ENCODE measurements around the gene FANK1. TPM values are rescaled to one million over a fixed set of nuclear protein-coding genes. Genes with fewer than 3 reads are reported as not detected.

The FANK1 gene
- total and polyA plus RNA-seq, 2 donors (not counting 1 experiment from before 2014, with no cell fraction given): 0.13 TPM; not detected in 1

DNA sequence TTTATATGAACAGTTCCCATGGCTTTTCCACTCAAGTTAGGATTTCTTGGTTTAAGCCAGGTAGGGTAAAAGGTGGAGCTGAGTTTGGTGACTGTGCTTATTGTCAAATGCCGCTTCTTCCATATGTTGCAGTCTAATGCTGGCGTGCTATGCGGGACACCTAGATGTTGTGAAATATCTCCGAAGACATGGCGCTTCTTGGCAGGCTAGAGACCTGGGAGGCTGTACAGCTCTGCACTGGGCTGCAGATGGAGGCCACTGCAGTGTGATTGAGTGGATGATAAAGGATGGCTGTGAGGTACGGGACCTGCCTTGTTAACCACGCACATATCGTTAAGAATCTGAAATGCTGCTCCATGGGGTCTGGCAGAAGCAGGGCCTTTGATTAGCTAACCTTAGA lies 108.4 kb downstream of the FANK1 start:
- CTCF ChIA-PET: interaction anchor here (1.0 kb wide), 1 partner anchor 18 kb away, joined by 3 read pairs; no protein-coding TSS in a partner anchor

DNA sequence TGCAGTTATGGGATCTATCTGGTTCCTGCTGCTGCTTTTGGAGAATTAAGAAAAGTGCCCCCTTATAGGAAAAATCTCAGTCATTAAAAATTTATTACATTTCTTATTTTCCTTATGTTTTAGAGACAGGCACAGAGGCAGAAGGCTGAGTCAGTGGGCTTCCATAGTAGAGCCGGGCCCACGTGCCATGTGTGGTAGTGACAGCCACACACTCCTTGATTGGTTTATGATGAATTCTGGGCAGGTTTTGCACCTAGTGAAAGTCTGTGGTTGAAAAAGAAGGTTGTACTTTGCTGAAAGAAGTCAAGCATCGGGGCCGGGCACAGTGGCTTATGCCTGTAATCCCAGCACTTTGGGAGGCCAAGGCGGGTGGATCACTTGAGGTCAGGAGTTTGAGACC lies 109.9 kb downstream of the FANK1 start:
- Histone ChIP-seq H3K4me1 (ENCODE audit: control insufficient read depth in 2 of 2, insufficient read depth in 2 of 2, low read length in 2 of 2) (no peaks in the 10 kb centered on the region), H4K20me1 (ENCODE audit: control insufficient read depth, insufficient read depth, low read length, poor library complexity, severe bottlenecking) (no peaks in the 10 kb centered on the region), H3K79me2 (ENCODE audit: control insufficient read depth, insufficient read depth, low read length) (no peaks in the 10 kb centered on the region), H3K27me3 (replicated peaks in 1 of 4; ENCODE audit: control extremely low read depth in 1 of 4, control insufficient read depth in 3 of 4, insufficient read depth in 4 of 4, low read length in 3 of 4) (no peaks in the 10 kb centered on the region), H3K4me2 (replicated peaks; ENCODE audit: low read depth, low read length, poor library complexity, severe bottlenecking) (no peak overlapping the region), H3K9ac (ENCODE audit: low read length) (no peak overlapping the region), H3K36me3 (replicated peaks in 1 of 2; ENCODE audit: control extremely low read depth in 1 of 2, control insufficient read depth in 1 of 2, extremely low read depth in 1 of 2, insufficient read depth in 2 of 2, low read length in 1 of 2) (no peaks in the 10 kb centered on the region), H2AFZ (ENCODE audit: insufficient read depth, low read depth, low read length, poor library complexity, severe bottlenecking) (no peak overlapping the region), H3K27ac (ENCODE audit: low read length in 2 of 2) (no peak overlapping the region), H3K9me3 (ENCODE audit: control extremely low read depth in 1 of 3, control insufficient read depth in 2 of 3, insufficient read depth in 1 of 3, low read length in 2 of 3) (peaks cover 0 to 2% (median 0%) of the 10 kb centered on the region in 3 donors), H3K4me3 (ENCODE audit: control extremely low read depth in 1 of 5, extremely low read depth in 1 of 5, insufficient read depth in 1 of 5, low read depth in 2 of 5, low read length in 4 of 5) (no peak overlapping the region)
- Mint-ChIP-seq H3K27me3 (no peaks in the 10 kb centered on the region), H3K4me3 (no peak overlapping the region), H3K4me1 (peaks cover 3% of the 10 kb centered on the region), H3K9me3 (ENCODE audit: insufficient read depth) (no peaks in the 10 kb centered on the region), H3K27ac (no peak overlapping the region)
- no peak for ATAC-seq (ENCODE audit: low read depth)
- ChIA-PET CTCF (no interaction called here), POLR2A (no interaction called here)
- DNase-seq: no peak
- no peak for TF ChIP-seq EZH2 (IDR thresholded peaks at IDR 0.05; ENCODE audit: borderline replicate concordance, insufficient read depth, low read depth, low read length, poor library complexity, severe bottlenecking)
- no peak for TF ChIP-seq CTCF (IDR thresholded peaks at IDR 0.05)
- 100% methylated on average over 2 of the region's 5 CpGs for WGBS (ENCODE audit: insufficient coverage)
- intact Hi-C loops (cut with micrococcal nuclease): no loop called here

More for the DNA sequence above, 108.4 kb downstream of the FANK1 start:
- Mint-ChIP-seq H3K9me3 (ENCODE audit: insufficient read depth) (no peaks in the 10 kb centered on the region), H3K4me1 (peaks cover 3% of the 10 kb centered on the region), H3K4me3 (no peak overlapping the region), H3K27me3 (no peaks in the 10 kb centered on the region), H3K27ac (no peak overlapping the region)
- DNase-seq (no peak), ATAC-seq (ENCODE audit: low read depth) (no peak)
- TF ChIP-seq CTCF (IDR thresholded peaks at IDR 0.05): no peak
- TF ChIP-seq EZH2 (IDR thresholded peaks at IDR 0.05; ENCODE audit: borderline replicate concordance, insufficient read depth, low read depth, low read length, poor library complexity, severe bottlenecking): no peak
- Histone ChIP-seq H3K9ac (ENCODE audit: low read length) (no peak overlapping the region), H2AFZ (ENCODE audit: insufficient read depth, low read depth, low read length, poor library complexity, severe bottlenecking) (no peak overlapping the region), H3K27ac (ENCODE audit: low read length in 2 of 2) (no peak overlapping the region), H3K4me3 (ENCODE audit: control extremely low read depth in 1 of 5, extremely low read depth in 1 of 5, insufficient read depth in 1 of 5, low read depth in 2 of 5, low read length in 4 of 5) (no peak overlapping the region), H3K9me3 (ENCODE audit: control extremely low read depth in 1 of 3, control insufficient read depth in 2 of 3, insufficient read depth in 1 of 3, low read length in 2 of 3) (no peaks in the 10 kb centered on the region), H3K27me3 (replicated peaks in 1 of 4; ENCODE audit: control extremely low read depth in 1 of 4, control insufficient read depth in 3 of 4, insufficient read depth in 4 of 4, low read length in 3 of 4) (no peaks in the 10 kb centered on the region), H3K79me2 (ENCODE audit: control insufficient read depth, insufficient read depth, low read length) (no peaks in the 10 kb centered on the region), H3K4me1 (ENCODE audit: control insufficient read depth in 2 of 2, insufficient read depth in 2 of 2, low read length in 2 of 2) (no peaks in the 10 kb centered on the region), H3K36me3 (replicated peaks in 1 of 2; ENCODE audit: control extremely low read depth in 1 of 2, control insufficient read depth in 1 of 2, extremely low read depth in 1 of 2, insufficient read depth in 2 of 2, low read length in 1 of 2) (no peaks in the 10 kb centered on the region), H4K20me1 (ENCODE audit: control insufficient read depth, insufficient read depth, low read length, poor library complexity, severe bottlenecking) (no peaks in the 10 kb centered on the region), H3K4me2 (replicated peaks; ENCODE audit: low read depth, low read length, poor library complexity, severe bottlenecking) (no peak overlapping the region)
- intact Hi-C loops (cut with micrococcal nuclease): no loop called here
- POLR2A ChIA-PET: no interaction called here
- WGBS (ENCODE audit: insufficient coverage): 88% methylated on average over 8 of the region's 8 CpGs
